H1 (cell line): Measurements from ENCODE around the gene TEAD4.

ENCODE experiments used
- CHD2 ChIP-seq: IDR thresholded peaks from 2 replicates; pipeline ENCODE4 v1.6.1; 2012; ENCODE audit warnings: low read length, improper control_type of control experiment
- CTCF ChIP-seq, 3 experiments: IDR thresholded peaks; 1 replicate in 2 of 3; 2 replicates in 1 of 3; pipeline versions ENCODE4 v1.5.1 to v1.6.1; 2011; ENCODE audit warnings: low read length in 3 of 3, mild to moderate bottlenecking in 3 of 3, inconsistent platforms in 2 of 3, low read depth in 1 of 3, moderate library complexity in 1 of 3; ENCODE audit not compliant: insufficient read depth in 1 of 3; ENCODE audit errors: control extremely low read depth in 1 of 3
- ZNF274 ChIP-seq: IDR thresholded peaks from 2 replicates; pipeline ENCODE4 v1.7.0; 2012; ENCODE audit warnings: low read length, borderline replicate concordance; ENCODE audit errors: extremely low read depth

GRCh38 chr12:3049611-3050249, 90.5 kb downstream of the TEAD4 start:
- TF ChIP-seq CTCF (IDR thresholded peaks at IDR 0.05; ENCODE audit: control extremely low read depth in 1 of 3, insufficient read depth in 1 of 3, low read depth in 1 of 3, low read length in 3 of 3) (no peak), CHD2 (no peak), ZNF274 (no peak)
